H9 (cell line): Measurements from ENCODE around the gene BSPRY. TPM values are rescaled to one million over a fixed set of nuclear protein-coding genes. Genes with fewer than 3 reads are reported as not detected.
"Not testable (repeated sequence)": the region's sequence is repeated elsewhere in the genome, so short reads cannot be mapped to it uniquely, and the experiment has no call there.

ENCODE experiments used
- DNase-seq: peaks from one replicate; pipeline ENCODE4 v3.0.0-alpha.2; 2017
- H2AFZ ChIP-seq: one replicate; pipeline ENCODE4 v1.6.1; 2013; ENCODE audit warnings: mild to moderate bottlenecking, low read length, control low read depth, moderate library complexity
- H2AK5ac ChIP-seq: 2 replicates; pipeline ENCODE4 v1.6.1; 2013; ENCODE audit warnings: low read length, control low read depth, mixed read lengths; ENCODE audit not compliant: insufficient read length
- H2BK120ac ChIP-seq: one replicate; pipeline ENCODE4 v1.6.1; 2013; ENCODE audit warnings: low read depth, mild to moderate bottlenecking, low read length, control low read depth, inconsistent platforms; ENCODE audit not compliant: poor library complexity, severe bottlenecking
- H2BK12ac ChIP-seq: 2 replicates; pipeline ENCODE4 v1.6.1; 2013; ENCODE audit warnings: low read length, control low read depth, mixed read lengths, low read depth; ENCODE audit not compliant: insufficient read length
- H2BK15ac ChIP-seq: 2 replicates; pipeline ENCODE4 v1.6.1; 2013; ENCODE audit warnings: low read depth, low read length, control low read depth
- H2BK20ac ChIP-seq: one replicate; pipeline ENCODE4 v1.6.1; 2013; ENCODE audit warnings: low read depth, mild to moderate bottlenecking, low read length, control low read depth, inconsistent platforms; ENCODE audit not compliant: poor library complexity, severe bottlenecking
- H2BK5ac ChIP-seq: 2 replicates; pipeline ENCODE4 v1.6.1; 2013; ENCODE audit warnings: low read length, control low read depth, mixed read lengths; ENCODE audit not compliant: insufficient read length
- H3K14ac ChIP-seq: 2 replicates; pipeline ENCODE4 v1.6.1; 2013; ENCODE audit warnings: low read length, control low read depth; ENCODE audit not compliant: insufficient read depth
- H3K18ac ChIP-seq: 2 replicates; pipeline ENCODE4 v1.6.1; 2013; ENCODE audit warnings: low read depth, mild to moderate bottlenecking, mixed read lengths, low read length, control low read depth; ENCODE audit not compliant: insufficient read length
- H3K23ac ChIP-seq: 2 replicates; pipeline ENCODE4 v1.6.1; 2013; ENCODE audit warnings: low read length, control low read depth, mixed read lengths, low read depth; ENCODE audit not compliant: insufficient read length
- H3K23me2 ChIP-seq: 2 replicates; pipeline ENCODE4 v1.6.1; 2013; ENCODE audit warnings: low read depth, mild to moderate bottlenecking, mixed read lengths, low read length, control low read depth; ENCODE audit not compliant: insufficient read length, poor library complexity, severe bottlenecking
- H3K27ac ChIP-seq: 2 replicates; pipeline ENCODE4 v1.5.1; 2013; ENCODE audit warnings: low read length, control low read depth, mixed read lengths, low read depth; ENCODE audit not compliant: insufficient read length
- H3K27me3 ChIP-seq: 2 replicates; pipeline ENCODE4 v1.6.1; 2013; ENCODE audit warnings: low read length, control low read depth, inconsistent platforms; ENCODE audit not compliant: insufficient read depth
- H3K4ac ChIP-seq: 2 replicates; pipeline ENCODE4 v1.6.1; 2013; ENCODE audit warnings: low read depth, mild to moderate bottlenecking, control low read depth, inconsistent platforms, low read length, moderate library complexity
- H3K4me1 ChIP-seq: 2 replicates; pipeline ENCODE4 v1.6.1; 2013; ENCODE audit warnings: low read length, control low read depth, inconsistent platforms; ENCODE audit not compliant: insufficient read depth
- H3K4me2 ChIP-seq: 2 replicates; pipeline ENCODE4 v1.6.1; 2013; ENCODE audit warnings: low read length, control low read depth, mixed read lengths; ENCODE audit not compliant: insufficient read length, insufficient read depth
- H3K56ac ChIP-seq: 2 replicates; pipeline ENCODE4 v1.6.1; 2013; ENCODE audit warnings: low read depth, mild to moderate bottlenecking, mixed read lengths, low read length, control low read depth; ENCODE audit not compliant: insufficient read length
- H3K79me1 ChIP-seq: 2 replicates; pipeline ENCODE4 v1.6.1; 2013; ENCODE audit warnings: low read depth, mild to moderate bottlenecking, moderate library complexity, low read length, control low read depth, inconsistent platforms; ENCODE audit not compliant: insufficient read depth, poor library complexity, severe bottlenecking
- H3K79me2 ChIP-seq: 2 replicates; pipeline ENCODE4 v1.6.1; 2013; ENCODE audit warnings: low read length, control low read depth, inconsistent platforms; ENCODE audit not compliant: insufficient read depth
- H3K9ac ChIP-seq: 2 replicates; pipeline ENCODE4 v1.6.1; 2013; ENCODE audit warnings: low read length, control low read depth, mixed read lengths; ENCODE audit not compliant: insufficient read length; ENCODE audit errors: extremely low read depth
- H3K9me3 ChIP-seq: one replicate; pipeline ENCODE4 v1.6.1; 2013; ENCODE audit warnings: low read depth, low read length, inconsistent platforms; ENCODE audit not compliant: control insufficient read depth
- H3T11ph ChIP-seq: one replicate; pipeline ENCODE4 v1.6.1; 2013; ENCODE audit warnings: mild to moderate bottlenecking, low read length, control low read depth, inconsistent platforms
- H4K20me1 ChIP-seq: one replicate; pipeline ENCODE4 v1.6.1; 2013; ENCODE audit not compliant: control insufficient read depth, insufficient read length, insufficient read depth
- H4K5ac ChIP-seq: 2 replicates; pipeline ENCODE4 v1.6.1; 2013; ENCODE audit warnings: low read depth, mild to moderate bottlenecking, mixed read lengths, low read length, control low read depth; ENCODE audit not compliant: insufficient read length
- H4K8ac ChIP-seq: replicated peaks from 2 replicates; pipeline ENCODE4 v1.6.1; 2013; ENCODE audit warnings: low read length, control low read depth, mixed read lengths, low read depth; ENCODE audit not compliant: insufficient read length
- H4K91ac ChIP-seq: 2 replicates; pipeline ENCODE4 v1.6.1; 2013; ENCODE audit warnings: low read depth, mild to moderate bottlenecking, moderate library complexity, mixed read lengths, low read length, control low read depth; ENCODE audit not compliant: insufficient read length
- H3K27ac Mint-ChIP-seq, 3 experiments: 2 replicates in 2 of 3; 3 replicates in 1 of 3; pipeline ENCODE4 v1.8.0; 2020 to 2021; ENCODE audit warnings: mixed read lengths in 3 of 3, mild to moderate bottlenecking in 1 of 3, moderate library complexity in 1 of 3
- H3K27me3 Mint-ChIP-seq: 2 replicates; pipeline ENCODE4 v1.8.0; 2021; ENCODE audit warnings: low read depth, mild to moderate bottlenecking, moderate library complexity, mixed read lengths
- H3K36me3 Mint-ChIP-seq, 3 experiments: 2 replicates in 2 of 3; 3 replicates in 1 of 3; pipeline ENCODE4 v1.8.0; 2020 to 2021; ENCODE audit warnings: low read depth in 3 of 3, mixed read lengths in 3 of 3; ENCODE audit not compliant: insufficient read depth in 1 of 3
- H3K4me1 Mint-ChIP-seq, 2 experiments: 2 replicates each; pipeline ENCODE4 v1.8.0; 2020; ENCODE audit warnings: mixed read lengths in 2 of 2
- H3K4me3 Mint-ChIP-seq, 2 experiments: 2 replicates in 1 of 2; 3 replicates in 1 of 2; pipeline ENCODE4 v1.8.0; 2020 to 2021; ENCODE audit warnings: mild to moderate bottlenecking in 2 of 2, mixed read lengths in 2 of 2, moderate library complexity in 1 of 2
- H3K9me3 Mint-ChIP-seq, 2 experiments: 2 replicates in 1 of 2; 3 replicates in 1 of 2; pipeline ENCODE4 v1.8.0; 2020; ENCODE audit warnings: mild to moderate bottlenecking in 2 of 2, mixed read lengths in 2 of 2, moderate library complexity in 1 of 2
- WGBS: extraction: QIAGEN DNeasy Blood & Tissue Kit; methylation state at CpG from one replicate; pipeline ENCODE4 v1.1.7; 2013; ENCODE audit warnings: missing lambda C conversion rate, low lambda C conversion rate, mixed read lengths; ENCODE audit not compliant: insufficient read length; ENCODE audit errors: extremely low coverage; 5-methylcytosine and 5-hydroxymethylcytosine counted together
- total RNA-seq: library from RNA; stranded (reverse); gene quantifications from 2 replicates; pipeline ENCODE4 v1.2.1, GENCODE V29; 2021
- TF ChIP-seq, protein P1 (sequence below): fragments of 200-600 bp; sonication (generic); conservative IDR thresholded peaks from 3 replicates; pipeline ENCODE4 v1.8.0; 2021; ENCODE audit warnings: antibody characterized with exemption, mild to moderate bottlenecking

BSPRY gene
- total RNA-seq, 1 experiment from 2014 or later, result 4.5 TPM

DNA sequence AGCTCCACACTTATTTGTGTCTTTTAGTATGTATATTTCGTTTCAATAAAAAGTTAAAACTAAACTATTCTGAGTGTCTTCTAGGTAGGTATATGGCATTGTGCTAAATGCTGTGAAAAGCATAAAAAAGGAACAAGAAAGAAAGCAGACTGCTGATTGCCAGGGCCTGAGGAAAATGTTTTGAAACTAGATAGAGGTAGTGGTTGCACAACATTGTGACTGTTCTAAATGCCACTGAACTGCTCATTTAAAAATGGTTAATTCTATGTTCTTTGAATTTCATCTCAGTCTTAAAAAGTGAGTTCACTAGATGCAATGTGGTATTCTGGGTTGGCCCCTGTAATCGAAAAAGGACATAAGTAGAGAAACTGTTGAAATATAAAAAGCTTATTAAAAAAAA, 54.3 kb downstream of the BSPRY start:
- H4K20me1 ChIP-seq, result no peaks in the 10 kb centered on the region
- Mint-ChIP-seq H3K27ac (no peak overlapping the region), H3K4me3 (no peak overlapping the region), H3K4me1 (peaks cover 9 to 14% of the 10 kb centered on the region in 2 experiments), H3K27me3 (no peaks in the 10 kb centered on the region; the same call in none of the 2 replicates), H3K9me3 (no peaks in the 10 kb centered on the region), H3K36me3 (peaks cover 7 to 20% (median 19%) of the 10 kb centered on the region in 3 experiments)
- no peaks in the 10 kb centered on the region for H3K27me3 ChIP-seq
- no peak overlapping the region for H2AK5ac ChIP-seq
- H3K9me3 ChIP-seq, result no peaks in the 10 kb centered on the region
- H3K4me2 ChIP-seq, result no peak overlapping the region
- H2BK12ac ChIP-seq, result no peak overlapping the region
- H3K23me2 ChIP-seq, result no peaks in the 10 kb centered on the region
- H2BK20ac ChIP-seq, result no peak overlapping the region
- H3T11ph ChIP-seq, result no peak overlapping the region
- WGBS, result no CpG with 5 or more reads among the region's 2 CpGs
- no peak overlapping the region for H4K5ac ChIP-seq
- no peak overlapping the region for H3K23ac ChIP-seq
- no peaks in the 10 kb centered on the region for H3K79me1 ChIP-seq
- no peak overlapping the region for H4K91ac ChIP-seq
- H3K18ac ChIP-seq, result no peak overlapping the region
- no peak overlapping the region for H3K4ac ChIP-seq
- DNase-seq, result no peak
- H3K56ac ChIP-seq, result no peak overlapping the region
- H3K27ac ChIP-seq, result no peak overlapping the region
- TF ChIP-seq, protein P1, sequence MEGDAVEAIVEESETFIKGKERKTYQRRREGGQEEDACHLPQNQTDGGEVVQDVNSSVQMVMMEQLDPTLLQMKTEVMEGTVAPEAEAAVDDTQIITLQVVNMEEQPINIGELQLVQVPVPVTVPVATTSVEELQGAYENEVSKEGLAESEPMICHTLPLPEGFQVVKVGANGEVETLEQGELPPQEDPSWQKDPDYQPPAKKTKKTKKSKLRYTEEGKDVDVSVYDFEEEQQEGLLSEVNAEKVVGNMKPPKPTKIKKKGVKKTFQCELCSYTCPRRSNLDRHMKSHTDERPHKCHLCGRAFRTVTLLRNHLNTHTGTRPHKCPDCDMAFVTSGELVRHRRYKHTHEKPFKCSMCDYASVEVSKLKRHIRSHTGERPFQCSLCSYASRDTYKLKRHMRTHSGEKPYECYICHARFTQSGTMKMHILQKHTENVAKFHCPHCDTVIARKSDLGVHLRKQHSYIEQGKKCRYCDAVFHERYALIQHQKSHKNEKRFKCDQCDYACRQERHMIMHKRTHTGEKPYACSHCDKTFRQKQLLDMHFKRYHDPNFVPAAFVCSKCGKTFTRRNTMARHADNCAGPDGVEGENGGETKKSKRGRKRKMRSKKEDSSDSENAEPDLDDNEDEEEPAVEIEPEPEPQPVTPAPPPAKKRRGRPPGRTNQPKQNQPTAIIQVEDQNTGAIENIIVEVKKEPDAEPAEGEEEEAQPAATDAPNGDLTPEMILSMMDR, result no peak
- H3K14ac ChIP-seq, result no peak overlapping the region
- H3K79me2 ChIP-seq, result no peaks in the 10 kb centered on the region
- H2AFZ ChIP-seq, result no peak overlapping the region
- no peak overlapping the region for H2BK5ac ChIP-seq
- no peak overlapping the region for H4K8ac ChIP-seq
- no peak overlapping the region for H2BK15ac ChIP-seq
- no peak overlapping the region for H2BK120ac ChIP-seq
- no peaks in the 10 kb centered on the region for H3K4me1 ChIP-seq
- no peak overlapping the region for H3K9ac ChIP-seq

DNA sequence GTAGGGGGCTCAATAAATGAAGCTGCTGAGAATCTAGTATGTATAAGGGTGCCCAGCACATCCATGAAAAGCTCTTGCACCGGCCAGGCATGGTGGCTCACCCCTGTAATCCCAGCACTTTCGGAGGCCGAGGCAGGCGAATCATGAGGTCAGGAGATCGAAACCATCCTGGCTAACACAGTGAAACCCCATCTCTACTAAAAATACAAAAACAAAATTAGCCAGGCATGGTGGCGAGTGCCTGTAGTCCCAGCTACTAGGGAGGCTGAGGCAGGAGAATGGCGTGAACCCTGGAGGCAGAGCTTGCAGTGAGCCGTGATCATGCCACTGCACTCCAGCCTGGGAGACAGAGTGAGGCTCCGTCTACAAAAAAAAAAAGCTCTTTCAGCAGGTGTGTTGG, 57.0 kb downstream of the BSPRY start:
- not testable (repeated sequence) for H2BK5ac ChIP-seq, H2AFZ ChIP-seq, H3K4me3 Mint-ChIP-seq, H3K79me2 ChIP-seq, H4K20me1 ChIP-seq, H4K5ac ChIP-seq, H3K4me2 ChIP-seq, H3K14ac ChIP-seq, H2BK12ac ChIP-seq, H3K9me3 ChIP-seq, H3K9me3 Mint-ChIP-seq, H3K27ac Mint-ChIP-seq, H4K91ac ChIP-seq, H3K23ac ChIP-seq, H3K4ac ChIP-seq, H2AK5ac ChIP-seq, H2BK15ac ChIP-seq, H3K27me3 ChIP-seq, H3K4me1 ChIP-seq, DNase-seq, H3K56ac ChIP-seq, H3T11ph ChIP-seq, H3K79me1 ChIP-seq, H2BK20ac ChIP-seq, H3K9ac ChIP-seq, H3K27ac ChIP-seq, H2BK120ac ChIP-seq, H4K8ac ChIP-seq, H3K27me3 Mint-ChIP-seq, H3K18ac ChIP-seq
- no CpG with 5 or more reads among the region's 9 CpGs for WGBS
- Mint-ChIP-seq H3K36me3 (peaks cover 13 to 36% (median 30%) of the 10 kb centered on the region in 3 experiments; a peak in 6 of 7 replicates), H3K4me1 (peaks cover 13 to 18% of the 10 kb centered on the region in 2 experiments)
- peaks cover 11% of the 10 kb centered on the region for H3K23me2 ChIP-seq
